GM23248 (cell line): ENCODE measurements around the gene CPNE2.

Experiments used
- EZH2 ChIP-seq: fragments of 200-600 bp; sonication (generic); IDR thresholded peaks from 2 replicates; pipeline ENCODE4 v1.6.1; 2018; ENCODE audit warnings: antibody characterized with exemption, mild to moderate bottlenecking; ENCODE audit not compliant: insufficient read depth, poor library complexity, severe bottlenecking
- EZH2phosphoT487 ChIP-seq: fragments of 200-600 bp; sonication (generic); IDR thresholded peaks from 2 replicates; pipeline ENCODE4 v1.6.1; 2018; ENCODE audit warnings: antibody characterized with exemption, moderate library complexity, mild to moderate bottlenecking, low read depth; ENCODE audit not compliant: insufficient read depth

GRCh38 chr16:57067347-57067746 lies 25.0 kb upstream of the CPNE2 start:
- TF ChIP-seq EZH2phosphoT487 (no peak), EZH2 (no peak)
